HG03097 (cell line): ENCODE results near the gene CXCL14.

Experiments
- ATAC-seq: cut with Tn5 transposase; IDR thresholded peaks from one replicate; pipeline ENCODE4 v1.9.1; 2021; ENCODE audit not compliant: unreplicated experiment, low FRiP score

Gene CXCL14, protein sequence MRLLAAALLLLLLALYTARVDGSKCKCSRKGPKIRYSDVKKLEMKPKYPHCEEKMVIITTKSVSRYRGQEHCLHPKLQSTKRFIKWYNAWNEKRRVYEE

DNA sequence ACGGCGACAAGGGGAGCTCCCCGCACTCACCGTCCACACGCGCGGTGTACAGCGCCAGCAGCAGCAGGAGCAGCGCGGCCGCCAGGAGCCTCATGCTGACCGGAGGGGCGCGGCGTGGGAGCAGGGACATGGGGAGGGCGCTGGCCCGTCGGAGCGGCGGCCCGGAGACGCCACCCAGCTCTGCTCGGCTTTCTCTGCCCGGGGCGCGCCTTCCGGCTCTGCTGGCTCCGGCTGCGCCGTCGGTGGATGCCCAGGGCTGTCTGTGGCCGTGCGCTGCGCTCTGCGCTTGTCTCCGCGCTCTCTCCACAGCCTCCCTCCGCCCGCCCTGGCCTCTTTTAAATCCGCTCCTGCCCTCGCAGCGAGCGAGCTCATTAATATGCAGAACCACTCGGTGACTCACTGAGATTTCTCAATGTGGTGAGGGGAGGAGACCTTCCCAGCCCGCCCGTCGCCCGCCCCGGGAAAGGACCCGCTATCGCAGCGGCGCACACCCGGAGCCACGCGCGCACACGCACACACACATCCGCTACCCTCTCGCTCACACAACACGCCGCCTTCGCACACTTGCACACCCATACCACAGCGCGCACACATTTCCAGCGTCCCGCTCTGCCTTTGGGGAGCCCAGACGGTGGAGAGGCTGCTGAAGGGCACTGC is at the start of gene CXCL14:
Gene CXCL14, minus strand, starts transcription at position 307 of the 657 bp plus-strand sequence. Its CDS starts 213 bp downstream, at position 94.
- ATAC-seq, result no peak

DNA sequence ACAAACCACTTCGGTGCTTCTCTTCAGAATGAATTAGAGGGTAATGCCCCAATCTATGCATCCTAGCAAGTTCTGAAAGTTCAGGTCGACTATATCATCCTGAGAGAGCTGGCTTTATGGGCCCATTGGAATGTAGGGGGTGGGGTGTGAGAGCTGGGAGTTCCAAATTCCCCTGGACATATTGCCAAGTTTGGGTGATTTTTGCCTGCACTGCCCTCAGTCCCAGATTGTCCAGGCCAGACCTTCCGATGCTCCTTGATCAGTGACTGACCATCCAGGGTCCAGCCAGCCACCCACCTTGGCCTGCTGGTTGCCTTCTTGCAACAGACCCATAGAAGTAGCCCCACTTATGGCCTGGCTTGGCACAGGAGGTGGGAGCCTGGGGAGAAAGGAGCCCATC is 47.8 kb upstream of the CXCL14 start:
- no peak for ATAC-seq

DNA sequence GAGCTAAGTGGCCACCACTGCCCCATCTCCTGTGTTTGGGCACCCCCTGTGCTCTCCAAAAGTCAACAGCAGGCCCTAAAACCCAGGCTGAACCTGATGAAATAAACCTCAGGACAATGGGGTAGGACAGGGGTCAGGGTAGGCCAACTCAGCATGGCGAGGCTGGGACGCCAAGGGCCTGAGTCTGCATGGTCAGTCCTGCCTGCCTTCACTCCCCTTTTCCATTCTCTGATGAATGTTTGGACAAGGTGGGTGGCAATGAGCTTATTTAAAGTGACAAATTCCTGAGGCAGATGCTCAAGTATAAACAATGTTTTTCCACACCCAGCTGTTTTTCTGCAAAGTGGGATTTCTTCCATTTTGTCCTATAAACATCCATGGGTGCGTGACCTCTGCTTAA is 47.2 kb upstream of the CXCL14 start:
- ATAC-seq, result no peak

DNA sequence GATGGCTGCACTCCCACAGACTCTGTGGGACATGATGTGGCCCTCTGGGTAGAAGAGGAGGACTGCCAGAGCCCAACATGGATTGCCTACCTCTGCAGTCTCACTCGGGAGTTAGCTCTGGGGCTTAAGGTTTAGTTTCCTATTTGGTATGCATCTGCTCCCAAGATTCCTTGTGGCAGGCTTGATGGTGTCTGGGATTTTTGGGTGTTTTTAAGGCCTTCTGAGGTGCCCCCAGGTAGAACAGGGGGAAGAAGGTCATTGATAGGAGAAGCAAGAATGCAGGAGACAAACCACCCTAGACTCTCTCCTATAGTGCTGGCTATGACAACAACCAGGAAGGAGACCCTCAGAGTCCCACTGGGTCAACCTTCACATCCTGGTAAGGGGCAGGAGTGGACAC is 46.7 kb upstream of the CXCL14 start:
- ATAC-seq, result no peak

DNA sequence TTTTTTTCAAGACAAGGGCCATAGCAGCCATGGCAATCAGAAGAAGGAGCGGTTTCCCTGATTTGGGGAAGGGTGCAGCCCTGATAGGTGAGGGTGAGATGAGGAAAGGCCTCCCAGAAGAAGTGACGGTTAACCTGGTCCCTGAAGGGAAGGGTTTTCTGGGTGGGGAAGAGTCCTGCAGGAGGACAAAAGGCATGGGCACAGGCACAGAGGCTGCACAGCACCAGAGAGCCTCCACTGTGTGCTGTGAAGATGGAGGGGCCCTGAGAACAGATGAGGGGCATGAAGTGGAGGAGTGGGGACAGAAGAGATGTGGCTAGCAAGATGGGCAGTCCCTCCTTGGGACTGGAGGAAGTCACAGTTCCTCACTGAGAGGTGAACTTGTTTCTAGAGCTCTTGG is 46.3 kb upstream of the CXCL14 start:
- no peak for ATAC-seq

DNA sequence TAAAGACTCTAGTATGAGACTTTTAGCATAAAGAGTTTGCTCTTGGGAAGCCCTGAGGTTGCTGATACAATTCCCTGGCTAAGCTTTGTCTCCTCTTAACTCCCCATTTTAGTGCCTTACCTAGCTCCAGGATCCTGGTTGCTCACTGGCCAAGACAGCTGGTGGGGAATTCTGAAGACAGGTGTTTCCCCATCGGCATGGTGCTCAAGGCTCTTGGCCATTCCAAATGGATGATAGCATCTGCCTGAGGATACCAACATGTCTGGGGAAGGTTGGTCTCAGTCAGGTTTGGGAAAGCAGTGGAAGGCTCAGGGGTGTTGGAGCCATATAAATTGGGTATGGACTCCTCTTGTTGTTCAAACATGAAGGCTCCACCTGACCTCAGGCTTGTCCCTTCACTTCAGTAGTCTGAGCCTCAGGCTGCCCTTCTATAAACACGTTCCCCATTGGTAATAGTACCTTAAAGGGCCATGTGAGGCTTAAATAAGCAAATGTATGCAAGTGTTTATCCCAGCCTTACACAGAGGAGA is 44.5 kb upstream of the CXCL14 start:
- ATAC-seq, result no peak

DNA sequence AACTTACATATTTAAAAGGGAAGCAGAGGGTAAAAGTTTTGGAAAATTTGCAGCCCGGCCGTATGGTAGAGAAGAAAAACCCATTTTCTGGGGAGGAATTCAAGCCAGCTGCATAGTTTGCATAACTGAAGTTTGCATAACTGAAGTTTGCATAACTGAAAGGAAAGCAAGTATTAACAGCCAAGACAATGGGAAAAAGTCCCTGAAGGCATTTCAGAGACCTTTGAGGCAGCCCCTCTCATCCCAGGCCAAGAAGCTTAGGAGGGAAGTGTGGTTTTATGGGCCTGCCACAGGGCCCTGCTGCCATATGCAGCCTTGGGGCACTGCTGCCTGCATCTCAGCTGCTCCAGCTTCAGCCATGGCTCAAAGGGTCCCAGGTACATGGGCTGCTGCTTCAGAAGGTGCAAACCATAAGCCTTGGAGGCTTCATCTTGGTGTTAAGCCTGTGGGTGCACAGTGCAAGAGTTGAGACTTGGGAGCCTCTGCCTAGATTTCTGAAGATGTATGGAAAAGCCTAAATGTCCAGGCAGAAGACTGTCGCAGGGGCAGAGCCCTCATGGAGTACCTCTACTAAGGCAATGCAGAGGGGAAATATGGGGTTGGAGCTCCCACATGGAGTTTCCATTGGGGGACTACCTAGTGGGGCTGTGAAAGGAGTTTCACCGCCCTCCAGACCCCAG is 36.9 kb upstream of the CXCL14 start:
- ATAC-seq, result no peak

DNA sequence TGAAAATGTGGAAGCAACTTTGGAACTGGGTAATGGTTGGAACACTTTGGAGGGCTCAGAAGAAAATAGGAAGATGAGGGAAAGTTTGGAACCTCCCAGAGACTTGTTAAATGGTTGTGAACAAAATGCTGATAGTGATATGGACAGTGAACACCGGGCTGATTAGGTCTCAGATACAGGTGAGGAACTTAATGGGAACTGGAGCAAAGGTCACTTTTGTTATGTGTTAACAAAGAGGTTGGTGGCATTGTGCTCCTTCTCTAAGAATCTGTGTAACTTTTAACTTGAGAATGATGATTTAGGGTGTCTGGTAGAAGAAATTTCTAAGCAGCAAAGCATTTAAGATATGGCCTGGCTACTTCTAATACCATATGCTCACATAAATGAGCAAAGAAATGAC is 36.4 kb upstream of the CXCL14 start:
- ATAC-seq, result no peak

DNA sequence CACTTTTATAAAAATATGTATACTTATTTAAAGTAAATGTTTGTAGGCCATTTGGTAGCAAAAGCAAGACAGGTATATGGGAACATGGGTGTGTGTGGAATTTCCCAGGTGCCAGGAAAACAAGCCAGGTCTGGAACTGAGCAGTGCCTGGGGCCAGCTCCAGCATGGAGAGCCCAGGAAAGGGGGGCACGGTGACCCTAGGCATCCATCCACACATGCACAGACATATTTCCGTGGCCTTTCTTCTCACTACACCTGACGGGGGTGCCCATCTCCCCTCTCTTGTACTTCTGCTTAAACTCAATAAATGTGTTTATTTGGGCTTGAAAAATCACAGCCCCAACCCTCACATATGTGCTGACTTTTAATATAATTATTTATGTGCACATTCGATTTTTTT is 31.2 kb upstream of the CXCL14 start:
- ATAC-seq, result no peak

DNA sequence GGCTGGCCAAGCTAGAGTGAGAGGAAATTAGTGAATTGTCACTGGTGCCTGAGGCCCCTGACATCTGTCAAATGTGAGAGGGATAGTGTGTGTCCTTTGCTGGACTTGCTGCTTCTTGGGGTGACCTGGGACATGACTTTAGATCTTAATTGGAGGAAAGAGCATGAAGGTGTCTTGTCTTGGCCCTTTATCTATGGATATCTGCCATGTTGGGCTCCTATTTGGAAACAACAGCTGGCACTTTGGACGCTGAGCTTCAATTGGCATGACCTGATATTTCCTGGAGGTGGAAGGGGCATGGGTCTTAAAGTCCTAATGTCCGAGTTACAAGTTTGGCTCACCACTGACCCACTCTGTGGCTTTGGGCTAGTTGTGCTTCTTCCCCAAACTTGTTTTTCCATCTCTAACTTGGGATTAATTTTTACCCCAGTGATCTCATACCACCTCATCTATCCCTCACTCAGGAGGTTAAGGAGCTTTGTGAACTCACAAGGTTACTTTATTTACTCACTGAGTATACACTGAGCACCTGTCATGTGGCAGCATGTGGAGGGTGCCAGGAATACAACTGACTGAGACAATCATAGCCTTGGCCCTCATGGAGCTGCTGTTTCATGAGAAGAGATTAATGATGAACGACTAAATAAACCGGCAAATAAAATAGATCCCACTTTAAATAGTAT is 30.1 kb upstream of the CXCL14 start:
- no peak for ATAC-seq

DNA sequence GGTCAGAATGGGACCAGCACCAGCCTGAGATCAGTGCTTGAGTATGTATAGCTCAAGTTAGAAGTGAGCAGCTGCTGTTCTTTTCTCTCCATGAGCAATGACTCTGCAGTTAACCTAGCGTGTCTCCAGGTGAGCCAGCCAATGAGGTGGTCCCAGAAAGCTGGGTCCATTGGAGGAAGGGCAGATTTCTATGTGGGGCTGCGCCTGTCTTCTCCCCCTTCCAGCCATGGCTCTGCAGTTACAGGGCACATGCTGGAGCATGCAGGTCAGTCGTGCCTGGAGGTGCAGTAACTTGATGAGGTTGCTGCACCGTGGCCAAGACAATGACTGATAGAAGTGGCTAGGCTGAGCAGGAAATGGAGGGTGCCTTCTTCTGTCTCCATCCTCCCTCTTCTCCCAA is 29.6 kb upstream of the CXCL14 start:
- no peak for ATAC-seq

DNA sequence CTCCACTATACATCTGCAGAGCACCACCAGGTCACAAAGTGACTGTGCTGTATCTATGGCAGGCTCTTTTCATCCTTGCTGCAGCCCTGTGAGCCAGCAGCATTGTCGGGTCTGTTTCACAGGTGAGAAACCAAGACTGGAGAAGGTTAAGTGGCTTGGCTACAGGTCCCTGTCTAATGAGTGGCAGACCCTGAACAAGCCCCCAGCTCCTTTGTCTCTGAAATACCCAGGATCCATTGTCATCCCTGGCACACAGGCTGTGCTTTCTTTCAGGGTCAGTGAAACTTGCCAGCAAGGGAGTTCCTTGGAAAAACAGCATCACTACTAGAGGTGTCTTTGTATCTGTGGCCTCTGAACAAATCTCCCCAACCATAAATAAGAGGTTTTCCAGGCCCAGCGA is 27.6 kb upstream of the CXCL14 start:
- ATAC-seq, result no peak

DNA sequence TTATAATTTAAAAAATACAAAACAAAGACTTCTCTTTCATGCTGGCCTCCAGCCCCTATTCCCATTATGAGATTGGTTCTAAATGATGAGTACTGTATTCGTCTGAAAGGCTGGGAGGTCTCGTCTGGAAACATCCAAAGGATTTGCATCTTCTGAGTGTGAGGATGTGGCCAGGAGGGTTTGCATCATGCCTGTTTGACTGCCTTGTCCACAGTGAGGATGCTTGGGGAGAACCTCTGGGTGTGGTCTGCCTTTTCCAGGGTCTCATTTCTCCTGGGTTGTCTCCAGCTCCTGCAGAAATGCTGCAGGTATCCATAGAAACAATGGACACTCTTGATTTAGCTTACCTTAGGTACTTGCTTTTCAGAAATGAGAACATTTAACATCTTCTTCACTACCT is 26.4 kb upstream of the CXCL14 start:
- no peak for ATAC-seq

DNA sequence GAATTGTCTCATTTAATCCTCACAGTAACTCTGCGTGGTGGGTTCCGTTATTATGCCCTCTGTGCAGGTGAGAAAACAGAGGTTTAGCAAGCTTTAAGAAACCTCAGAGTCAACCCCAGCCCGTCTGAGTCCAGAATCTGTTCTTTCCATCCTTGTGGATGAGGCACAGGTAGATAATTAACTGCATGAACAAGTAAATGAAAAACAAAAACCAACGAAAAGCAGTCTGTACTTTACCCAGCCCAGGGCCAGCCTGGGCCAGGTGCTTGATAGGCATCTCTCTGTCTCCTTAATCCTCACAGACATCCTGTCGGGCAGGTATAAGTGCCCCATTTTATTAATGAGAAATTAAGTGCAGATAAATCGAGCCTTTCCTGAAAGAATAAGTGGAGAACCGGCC is 25.3 kb upstream of the CXCL14 start:
- no peak for ATAC-seq

DNA sequence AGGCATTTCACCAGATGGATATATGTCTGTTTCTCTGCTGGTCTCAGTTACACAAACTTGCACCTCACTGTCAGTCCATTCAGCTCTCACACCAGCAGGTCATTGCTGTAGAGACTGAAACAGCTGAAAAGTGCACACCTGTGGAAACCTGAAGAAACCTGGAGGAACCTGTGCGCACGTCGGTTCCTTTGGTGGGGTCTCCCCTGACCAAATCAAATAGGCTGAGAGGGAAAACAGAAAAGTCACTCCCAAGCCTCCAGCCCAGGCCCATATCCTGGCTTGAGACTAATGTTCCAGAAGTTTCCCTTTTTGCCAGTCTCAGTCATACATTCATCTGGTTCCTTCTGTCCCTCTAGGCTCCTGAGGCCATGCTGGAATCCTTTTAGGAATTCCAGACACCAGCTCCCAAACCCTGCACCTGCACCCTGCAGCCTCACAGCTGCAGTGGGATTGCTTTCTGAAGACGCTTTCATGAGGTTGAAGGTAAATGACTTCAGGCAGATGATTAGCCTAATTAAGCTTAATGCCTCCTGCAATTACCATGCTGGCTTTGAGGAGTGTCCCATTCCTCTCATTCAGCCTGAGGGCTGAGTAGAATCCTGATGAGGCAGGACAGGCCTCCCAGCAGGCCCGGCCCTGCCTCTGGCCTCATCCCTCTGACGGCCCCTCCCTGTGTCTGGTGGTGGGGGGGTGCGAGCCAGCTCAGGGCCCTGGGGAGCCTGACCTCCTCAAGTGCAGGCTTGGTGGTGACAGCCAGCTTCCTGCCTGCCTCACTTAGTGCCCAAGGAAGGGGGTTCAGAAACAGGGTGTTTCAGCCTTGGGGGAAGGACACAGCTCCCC is 24.3 kb upstream of the CXCL14 start:
- ATAC-seq, result no peak

DNA sequence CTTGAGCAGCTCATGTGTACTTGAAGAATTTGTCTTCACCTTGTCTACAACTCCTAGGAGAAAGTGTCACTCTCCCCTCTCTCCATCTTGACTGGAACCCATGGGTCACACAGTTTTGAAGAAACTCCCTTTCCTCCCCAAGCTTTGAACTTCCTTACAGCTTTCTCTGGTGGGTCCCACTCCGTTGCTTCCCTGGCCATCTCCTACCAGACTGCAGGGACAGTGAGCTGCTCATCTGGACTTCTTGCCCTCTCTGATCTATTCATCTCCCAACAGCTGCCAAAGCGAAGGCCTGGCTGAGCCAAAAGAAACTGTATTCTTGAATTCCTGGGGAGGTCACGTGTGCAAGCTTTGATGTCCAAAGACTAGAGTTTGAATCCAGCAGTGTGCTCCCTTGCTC is 22.7 kb upstream of the CXCL14 start:
- ATAC-seq, result no peak

DNA sequence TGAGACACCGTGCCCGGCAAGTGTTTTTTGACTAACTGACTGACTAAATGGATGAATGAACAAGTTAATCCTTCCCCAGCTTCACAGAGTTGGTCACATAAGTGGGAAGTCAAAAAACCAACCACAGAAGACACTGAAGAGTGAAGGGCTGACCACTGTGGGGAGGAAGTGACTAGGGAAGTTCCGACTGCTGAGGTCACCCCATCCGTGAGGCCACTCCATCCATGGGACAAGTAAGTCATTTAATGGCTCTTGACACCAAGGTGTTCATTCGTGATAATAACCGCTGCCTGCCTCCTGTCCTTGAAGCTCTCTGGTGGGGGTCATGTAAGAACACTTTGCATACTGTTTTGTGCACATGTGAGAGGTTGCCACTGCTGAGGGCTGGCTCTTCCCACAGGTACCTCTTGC is 22.2 kb upstream of the CXCL14 start:
- no peak for ATAC-seq

DNA sequence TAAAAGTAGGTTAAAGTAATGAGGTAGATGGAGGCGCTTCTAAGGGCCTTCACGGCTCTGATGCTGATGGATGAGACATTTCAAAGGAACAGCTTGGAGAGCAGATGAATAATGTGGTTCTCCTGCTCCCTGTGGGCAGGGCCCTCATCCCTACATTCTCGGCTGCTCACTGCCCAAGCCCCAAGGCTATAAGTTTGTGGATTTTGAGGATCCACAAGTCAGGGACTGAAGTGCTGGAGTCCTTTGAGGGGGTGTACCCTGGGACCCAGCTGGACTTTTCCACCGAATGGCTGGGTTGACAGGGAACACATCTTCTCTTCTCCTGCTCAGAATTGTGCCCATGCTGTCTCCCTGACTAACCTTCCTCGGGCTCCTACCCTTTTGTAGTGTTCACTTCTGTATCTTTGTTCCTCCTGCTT is 21.4 kb upstream of the CXCL14 start:
- no peak for ATAC-seq

DNA sequence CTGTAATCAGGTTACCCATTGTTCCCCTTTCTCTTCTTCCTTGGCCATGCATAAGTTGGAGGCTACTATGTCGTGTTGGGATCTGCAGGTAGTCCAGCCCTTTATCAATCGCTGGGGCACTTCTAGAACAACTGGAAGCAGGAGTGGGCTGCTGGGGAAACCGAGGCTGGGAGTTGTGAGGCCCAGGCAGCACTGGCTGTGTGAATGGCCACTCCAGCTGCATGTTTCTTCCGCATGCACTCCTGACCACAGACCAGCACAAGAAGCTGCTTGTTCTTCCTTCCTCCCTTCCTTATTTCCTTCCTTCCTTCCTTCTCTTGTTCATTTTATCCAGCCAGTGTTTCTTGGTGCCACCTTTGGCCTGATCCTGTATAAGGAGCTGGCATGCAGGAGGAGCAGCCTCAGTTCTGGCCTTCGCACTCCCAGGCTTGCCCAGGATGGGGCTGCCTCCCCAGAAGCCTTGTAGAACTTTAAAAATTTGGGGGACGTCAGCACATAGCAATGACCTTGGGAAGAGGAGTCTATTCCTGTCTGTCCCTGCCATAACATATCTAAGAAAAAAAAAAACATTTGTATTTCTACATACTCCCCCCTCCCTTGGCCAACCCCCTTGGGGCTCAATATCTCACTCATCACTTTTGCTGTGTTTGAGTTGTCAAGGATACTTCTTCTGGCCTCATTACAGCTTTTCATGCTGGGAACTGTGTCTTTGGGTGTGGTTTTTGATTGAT is 20.8 kb upstream of the CXCL14 start:
- no peak for ATAC-seq
